HCT116 (cell line): Measurements from ENCODE around the gene CCDC91. TPM values are rescaled to one million over a fixed set of nuclear protein-coding genes. Genes with fewer than 3 reads are reported as not detected.

Experiments
- ATAC-seq: fragments of 200-7000 bp; cut with Tn5 transposase; 2 replicates; pipeline ENCODE4 v1.9.1; 2020; ENCODE audit warnings: mild to moderate bottlenecking, moderate library complexity
- BruUV-seq: library from RNA; stranded (reverse); fragments of 400-500 nt; replicated peaks from 2 replicates; lab custom pipeline; 2021; lab: Mats Ljungman, UMichigan
- CTCF ChIA-PET: fragments of 300-600 bp; sonication (Branson Sonifier 250); formaldehyde crosslinking; loops from one replicate; lab custom pipeline; 2021; ENCODE audit warnings: antibody characterized with exemption; lab: Charles Lee
- POLR2A ChIA-PET: fragments of 300-600, 350-600 bp; sonication (Branson Sonifier 250); formaldehyde crosslinking; loops from one replicate; lab custom pipeline; 2021; ENCODE audit warnings: antibody characterized with exemption; lab: Charles Lee
- RAD21 ChIA-PET, 2 experiments: fragments of 300-600 bp; sonication (Branson Sonifier 250); formaldehyde crosslinking; loops; one replicate each; lab custom pipeline; 2023; ENCODE audit warnings: low total read pairs in 2 of 2; ENCODE audit not compliant: uncharacterized antibody in 2 of 2, unreplicated experiment in 2 of 2, low non-redundant PET in 1 of 2; lab: Charles Lee
- DNase-seq: peaks from one replicate; pipeline ENCODE4 v3.0.0-alpha.2; 2010; ENCODE audit warnings: low read depth, low spot score
- H2AFZ ChIP-seq: fragments of 200-600 bp; shearing (Covaris generic), sonication (generic); 2 replicates; pipeline ENCODE4 v1.6.1; 2017; ENCODE audit warnings: low read depth, mixed run types, mixed read lengths, antibody characterized with exemption, low read length; ENCODE audit not compliant: poor library complexity, severe bottlenecking
- H3K27ac ChIP-seq: 2 replicates; pipeline ENCODE4 v1.5.1; 2012; ENCODE audit warnings: low read depth, low read length
- H3K27me3 ChIP-seq: fragments of 200-600 bp; sonication (generic); 2 replicates; pipeline ENCODE4 v1.6.1; 2016; ENCODE audit warnings: mixed run types, low read length, mixed read lengths; ENCODE audit not compliant: insufficient read depth
- H3K36me3 ChIP-seq, 2 experiments: fragments of 200-500 bp in 1 of 2; fragments of 200-600 bp in 1 of 2; sonication (Bioruptor generic) in 1 of 2; sonication (generic) in 1 of 2; 2 replicates each; pipeline versions ENCODE4 v1.5.1 to v1.6.1; 2014 to 2016; ENCODE audit warnings: low read length in 2 of 2, inconsistent platforms in 1 of 2, mixed read lengths in 1 of 2, mixed run types in 1 of 2; ENCODE audit not compliant: insufficient read depth in 2 of 2, control insufficient read depth in 1 of 2
- H3K4me1 ChIP-seq, 2 experiments: fragments of 200-600 bp in 1 of 2; sonication (generic) in 1 of 2; 2 replicates each; pipeline versions ENCODE4 v1.5.1 to v1.6.1; 2012 to 2017; ENCODE audit warnings: low read length in 2 of 2, inconsistent platforms in 1 of 2, mild to moderate bottlenecking in 1 of 2, mixed read lengths in 1 of 2, mixed run types in 1 of 2, moderate library complexity in 1 of 2; ENCODE audit not compliant: insufficient read depth in 2 of 2, control insufficient read depth in 1 of 2
- H3K4me2 ChIP-seq: fragments of 200-600 bp; sonication (generic); 2 replicates; pipeline ENCODE4 v1.6.1; 2017; ENCODE audit warnings: mixed run types, low read length, mixed read lengths
- H3K4me3 ChIP-seq, 2 experiments: fragments of 200-600 bp in 1 of 2; sonication (generic) in 1 of 2; replicated peaks in 1 of 2; 2 replicates each; pipeline ENCODE4 v1.5.1; 2011 to 2016; ENCODE audit warnings: low read length in 2 of 2, control low read depth in 1 of 2, low read depth in 1 of 2, mild to moderate bottlenecking in 1 of 2, mixed read lengths in 1 of 2, mixed run types in 1 of 2
- H3K79me2 ChIP-seq: fragments of 200-600 bp; sonication (generic); 2 replicates; pipeline ENCODE4 v1.6.1; 2017; ENCODE audit warnings: mild to moderate bottlenecking, mixed run types, low read length, moderate library complexity, mixed read lengths; ENCODE audit not compliant: insufficient read depth
- H3K9ac ChIP-seq: fragments of 200-600 bp; sonication (generic); 2 replicates; pipeline ENCODE4 v1.6.1; 2016; ENCODE audit warnings: low read length, mixed read lengths
- H3K9me2 ChIP-seq: fragments of 200-600 bp; sonication (generic), shearing (Covaris generic); 2 replicates; pipeline ENCODE4 v1.6.1; 2017; ENCODE audit warnings: mixed run types, mild to moderate bottlenecking, moderate library complexity; ENCODE audit not compliant: insufficient read depth
- H3K9me3 ChIP-seq, 2 experiments: fragments of 200-500 bp in 1 of 2; fragments of 200-600 bp in 1 of 2; sonication (Bioruptor generic) in 1 of 2; sonication (generic) in 1 of 2; 2 replicates each; pipeline ENCODE4 v1.6.1; 2014 to 2017; ENCODE audit warnings: low read length in 2 of 2, mixed read lengths in 2 of 2, inconsistent platforms in 1 of 2, low read depth in 1 of 2, mild to moderate bottlenecking in 1 of 2, mixed run types in 1 of 2, moderate library complexity in 1 of 2; ENCODE audit not compliant: control insufficient read depth in 1 of 2, insufficient read depth in 1 of 2
- H4K20me1 ChIP-seq: fragments of 200-600 bp; sonication (generic), shearing (Covaris generic); 2 replicates; pipeline ENCODE4 v1.6.1; 2017; ENCODE audit warnings: mixed run types, mild to moderate bottlenecking, moderate library complexity; ENCODE audit not compliant: insufficient read depth
- ATF3 ChIP-seq: IDR thresholded peaks from 2 replicates; pipeline ENCODE4 v1.6.1; 2012
- CBX3 ChIP-seq: IDR thresholded peaks from 2 replicates; pipeline ENCODE4 v1.6.1; 2012; ENCODE audit warnings: low read depth
- CTCF ChIP-seq, 3 experiments: fragments of 200-600 bp in 1 of 3; sonication (generic) in 1 of 3; IDR thresholded peaks in 2 of 3; conservative IDR thresholded peaks in 1 of 3; 2 replicates each; pipeline ENCODE4 v1.5.1; 2012 to 2017; ENCODE audit warnings: low read depth in 2 of 3, low read length in 2 of 3, antibody characterized with exemption in 1 of 3, borderline replicate concordance in 1 of 3, control low read depth in 1 of 3, mild to moderate bottlenecking in 1 of 3, mixed read lengths in 1 of 3, mixed run types in 1 of 3, moderate library complexity in 1 of 3; ENCODE audit not compliant: insufficient read depth in 1 of 3
- EGR1 ChIP-seq: IDR thresholded peaks from 2 replicates; pipeline ENCODE4 v1.6.1; 2012; ENCODE audit warnings: low read depth
- EZH2 ChIP-seq: fragments of 200-600 bp; sonication (generic); IDR thresholded peaks from 2 replicates; pipeline ENCODE4 v1.6.1; 2017; ENCODE audit warnings: antibody characterized with exemption, mixed run types
- FOSL1 ChIP-seq: IDR thresholded peaks from 2 replicates; pipeline ENCODE4 v1.6.1; 2012; ENCODE audit warnings: low read depth
- MAX ChIP-seq: IDR thresholded peaks from 2 replicates; pipeline ENCODE4 v1.6.1; 2012
- POLR2A ChIP-seq: IDR thresholded peaks from 2 replicates; pipeline ENCODE4 v1.7.0; 2011; ENCODE audit warnings: borderline replicate concordance; ENCODE audit not compliant: insufficient read depth, insufficient read length; ENCODE audit errors: extremely low read depth
- POLR2AphosphoS5 ChIP-seq: IDR thresholded peaks from 2 replicates; pipeline ENCODE4 v1.6.1; 2011; ENCODE audit warnings: mild to moderate bottlenecking, low read depth, low read length, moderate library complexity
- RAD21 ChIP-seq: IDR thresholded peaks from 2 replicates; pipeline ENCODE4 v1.6.1; 2012; ENCODE audit warnings: low read depth, mild to moderate bottlenecking
- REST ChIP-seq: IDR thresholded peaks from 2 replicates; pipeline ENCODE4 v1.6.1; 2012; ENCODE audit warnings: low read depth
- SIN3A ChIP-seq: IDR thresholded peaks from 2 replicates; pipeline ENCODE4 v1.6.1; 2012; ENCODE audit warnings: low read depth
- SP1 ChIP-seq: IDR thresholded peaks from 2 replicates; pipeline ENCODE4 v1.6.1; 2012; ENCODE audit warnings: low read depth
- SRF ChIP-seq: IDR thresholded peaks from 2 replicates; pipeline ENCODE4 v1.6.1; 2012; ENCODE audit warnings: low read depth
- TCF7L2 ChIP-seq: IDR thresholded peaks from 2 replicates; pipeline ENCODE4 v1.7.0; 2011; ENCODE audit warnings: borderline replicate concordance, inconsistent platforms; ENCODE audit not compliant: insufficient read depth, insufficient read length; ENCODE audit errors: extremely low read depth
- YY1 ChIP-seq: IDR thresholded peaks from 2 replicates; pipeline ENCODE4 v1.6.1; 2011; ENCODE audit warnings: low read length, low read depth, moderate library complexity, mild to moderate bottlenecking; ENCODE audit not compliant: insufficient replicate concordance; ENCODE audit errors: extremely low read depth
- ZBTB33 ChIP-seq: IDR thresholded peaks from 2 replicates; pipeline ENCODE4 v1.6.1; 2011; ENCODE audit warnings: mild to moderate bottlenecking, low read length, moderate library complexity; ENCODE audit not compliant: insufficient replicate concordance; ENCODE audit errors: extremely low read depth
- ZFX ChIP-seq: fragments of 450-650 bp; IDR thresholded peaks from 2 replicates; pipeline ENCODE4 v1.6.1; 2017
- ZNF274 ChIP-seq: fragments of 200-500 bp; sonication (Bioruptor generic); IDR thresholded peaks from 2 replicates; pipeline ENCODE4 v1.6.1; 2014; ENCODE audit warnings: mild to moderate bottlenecking, low read depth, low read length, inconsistent platforms
- intact Hi-C: fragments of 100-400 bp; cut with micrococcal nuclease; formaldehyde crosslinking; loops from 2 replicates; pipeline ENCODE4 v1.10.0; 2022
- total RNA-seq: library from RNA; stranded (reverse); gene quantifications from one replicate; pipeline ENCODE4 v1.2.1, GENCODE V29; 2021; ENCODE audit not compliant: unreplicated experiment

Gene CCDC91
- total RNA-seq, 1 experiment from 2014 or later, result 18.1 TPM

- Histone ChIP-seq H2AFZ (no peak overlapping the region), H3K36me3 (no peaks in the 10 kb centered on the region), H4K20me1 (no peaks in the 10 kb centered on the region), H3K79me2 (no peaks in the 10 kb centered on the region), H3K9ac (no peak overlapping the region), H3K27me3 (no peaks in the 10 kb centered on the region), H3K4me2 (no peak overlapping the region), H3K4me3 (no peak overlapping the region), H3K27ac (no peak overlapping the region), H3K9me3 (no peaks in the 10 kb centered on the region), H3K4me1 (no peaks in the 10 kb centered on the region), H3K9me2 (no peaks in the 10 kb centered on the region)
- BruUV-seq, result no TSS peak
- CTCF ChIA-PET, result no interaction called here
- POLR2A ChIA-PET, result no interaction called here
- RAD21 ChIA-PET, result no interaction called here
- TF ChIP-seq ATF3, result no peak
- TF ChIP-seq ZBTB33, result no peak
- TF ChIP-seq EGR1, result no peak
- TF ChIP-seq CBX3, result no peak
- no peak for TF ChIP-seq YY1
- TF ChIP-seq REST, result no peak
- no peak for TF ChIP-seq ZNF274
- TF ChIP-seq POLR2A, result no peak
- TF ChIP-seq ZFX, result no peak
- TF ChIP-seq RAD21, result no peak
- no peak for TF ChIP-seq EZH2
- no peak for TF ChIP-seq SP1
- no peak for TF ChIP-seq SRF
- no peak for TF ChIP-seq FOSL1
- no peak for TF ChIP-seq POLR2AphosphoS5
- no peak for TF ChIP-seq MAX
- no peak for TF ChIP-seq SIN3A
- no peak for TF ChIP-seq TCF7L2
- no peak for TF ChIP-seq CTCF (IDR thresholded peaks at IDR 0.05 in 2 of 3, conservative IDR thresholded peaks at IDR 0.05 in 1 of 3; ENCODE audit: borderline replicate concordance in 1 of 3, insufficient read depth in 1 of 3, low read depth in 2 of 3, low read length in 2 of 3)
- ATAC-seq (no peak), DNase-seq (no peak)
- intact Hi-C loops, result no loop called here
Measured at GRCh38 chr12:28506271-28506670, 316.0 kb downstream of the CCDC91 start.
